Posterior cingulate gyrus (tissue), 11 donors: ENCODE measurements around the gene MISP.
"Not testable (repeated sequence)": the region's sequence is repeated elsewhere in the genome, so short reads cannot be mapped to it uniquely, and the experiment has no call there.

Experiments used
- DNase-seq, 10 donors: peaks; one replicate each; pipeline versions ENCODE4 v3.0.0 to v3.0.0-alpha.2; 2020 to 2021; ENCODE audit warnings: mixed read lengths in 3 of 10
- intact Hi-C: fragments of 100-400 bp; cut with DNase I; formaldehyde crosslinking; loops from one replicate; pipeline ENCODE4 v1.15.1; 2023

MISP gene, protein sequence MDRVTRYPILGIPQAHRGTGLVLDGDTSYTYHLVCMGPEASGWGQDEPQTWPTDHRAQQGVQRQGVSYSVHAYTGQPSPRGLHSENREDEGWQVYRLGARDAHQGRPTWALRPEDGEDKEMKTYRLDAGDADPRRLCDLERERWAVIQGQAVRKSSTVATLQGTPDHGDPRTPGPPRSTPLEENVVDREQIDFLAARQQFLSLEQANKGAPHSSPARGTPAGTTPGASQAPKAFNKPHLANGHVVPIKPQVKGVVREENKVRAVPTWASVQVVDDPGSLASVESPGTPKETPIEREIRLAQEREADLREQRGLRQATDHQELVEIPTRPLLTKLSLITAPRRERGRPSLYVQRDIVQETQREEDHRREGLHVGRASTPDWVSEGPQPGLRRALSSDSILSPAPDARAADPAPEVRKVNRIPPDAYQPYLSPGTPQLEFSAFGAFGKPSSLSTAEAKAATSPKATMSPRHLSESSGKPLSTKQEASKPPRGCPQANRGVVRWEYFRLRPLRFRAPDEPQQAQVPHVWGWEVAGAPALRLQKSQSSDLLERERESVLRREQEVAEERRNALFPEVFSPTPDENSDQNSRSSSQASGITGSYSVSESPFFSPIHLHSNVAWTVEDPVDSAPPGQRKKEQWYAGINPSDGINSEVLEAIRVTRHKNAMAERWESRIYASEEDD

DNA sequence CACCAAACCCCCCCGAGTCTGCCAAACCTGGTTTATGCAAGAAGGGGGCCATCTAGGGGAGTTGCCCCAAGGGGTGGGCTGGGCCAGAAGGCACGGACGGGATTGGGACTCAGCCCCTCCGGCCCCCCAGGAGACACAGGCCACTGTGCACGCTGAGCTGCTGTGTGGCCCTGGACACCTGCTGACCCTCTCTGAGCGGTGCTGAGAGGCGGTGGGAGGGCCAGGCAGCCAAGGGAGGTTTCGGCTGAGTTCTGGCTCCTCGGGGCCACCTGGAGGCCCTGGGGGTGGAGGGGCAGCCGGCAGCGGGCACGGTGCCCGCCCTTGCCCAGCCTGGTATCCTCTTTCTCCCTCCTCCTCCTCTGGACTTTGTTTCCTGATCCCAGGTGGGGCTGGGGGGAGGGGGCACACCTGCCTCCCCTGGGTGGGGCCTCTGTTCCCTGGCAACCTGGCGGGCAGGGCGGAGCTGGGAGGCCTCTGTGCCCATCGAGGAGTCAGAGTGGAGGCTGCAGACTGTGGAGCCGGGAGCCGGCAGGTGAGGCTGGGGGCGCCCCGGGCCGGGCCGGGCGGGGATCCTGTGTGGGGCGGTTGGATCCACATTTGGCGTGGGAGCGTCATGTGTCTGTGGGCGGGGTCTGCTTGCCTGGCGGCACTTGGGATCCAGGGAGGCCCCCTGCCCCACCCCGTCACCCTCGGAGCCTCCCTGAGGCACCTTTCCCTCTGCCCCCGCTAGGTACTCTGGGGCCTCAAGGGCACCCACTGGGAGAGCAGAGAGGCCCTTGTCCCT lies at the start of gene MISP:
Gene MISP, plus strand, starts transcription at position 473 of the 784 bp plus-strand sequence. CDS start 5,835 bp downstream, outside the sequence.
- DNase-seq: no peak
- intact Hi-C loops: no loop called here

DNA sequence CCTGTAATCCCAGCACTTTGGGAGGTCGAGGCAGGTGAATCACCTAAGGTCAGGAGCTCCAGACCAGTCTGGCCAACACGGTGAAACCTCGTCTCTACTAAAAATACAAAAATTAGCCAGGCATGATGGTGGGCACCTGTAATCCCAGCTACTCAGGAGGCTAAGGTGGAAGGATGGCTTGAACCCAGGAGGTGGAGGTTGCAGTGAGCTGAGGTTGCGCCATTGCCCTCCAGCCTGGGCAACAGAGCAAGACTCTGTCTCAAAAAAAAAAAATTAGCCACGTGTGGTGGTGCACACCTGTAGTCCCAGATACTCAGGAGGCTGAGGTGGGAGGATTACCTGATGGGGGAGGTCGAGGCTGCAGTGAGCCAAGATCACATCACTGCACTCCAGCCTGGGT lies 48.1 kb upstream of the MISP start:
- intact Hi-C loops: not testable (repeated sequence)

DNA sequence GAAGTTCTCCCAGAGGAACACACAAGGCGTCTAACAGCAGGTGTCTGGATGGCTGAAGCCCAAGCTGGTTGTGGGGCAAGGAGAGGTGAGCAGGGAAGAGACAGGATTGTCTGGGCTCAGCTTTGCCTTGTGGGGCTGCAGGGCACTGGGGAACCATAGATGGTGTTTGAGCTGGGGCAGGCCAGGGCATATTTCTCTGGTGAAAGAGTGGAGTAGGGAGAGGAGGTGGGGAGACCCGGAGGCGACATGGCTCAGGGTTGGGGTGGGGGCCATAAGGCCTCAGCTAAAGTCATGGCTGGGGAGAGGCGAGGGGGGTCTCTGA lies 47.6 kb upstream of the MISP start:
- intact Hi-C loops: no loop called here
- DNase-seq: no peak

More for the DNA sequence above, 48.1 kb upstream of the MISP start:
- DNase-seq: not testable (repeated sequence)

DNA sequence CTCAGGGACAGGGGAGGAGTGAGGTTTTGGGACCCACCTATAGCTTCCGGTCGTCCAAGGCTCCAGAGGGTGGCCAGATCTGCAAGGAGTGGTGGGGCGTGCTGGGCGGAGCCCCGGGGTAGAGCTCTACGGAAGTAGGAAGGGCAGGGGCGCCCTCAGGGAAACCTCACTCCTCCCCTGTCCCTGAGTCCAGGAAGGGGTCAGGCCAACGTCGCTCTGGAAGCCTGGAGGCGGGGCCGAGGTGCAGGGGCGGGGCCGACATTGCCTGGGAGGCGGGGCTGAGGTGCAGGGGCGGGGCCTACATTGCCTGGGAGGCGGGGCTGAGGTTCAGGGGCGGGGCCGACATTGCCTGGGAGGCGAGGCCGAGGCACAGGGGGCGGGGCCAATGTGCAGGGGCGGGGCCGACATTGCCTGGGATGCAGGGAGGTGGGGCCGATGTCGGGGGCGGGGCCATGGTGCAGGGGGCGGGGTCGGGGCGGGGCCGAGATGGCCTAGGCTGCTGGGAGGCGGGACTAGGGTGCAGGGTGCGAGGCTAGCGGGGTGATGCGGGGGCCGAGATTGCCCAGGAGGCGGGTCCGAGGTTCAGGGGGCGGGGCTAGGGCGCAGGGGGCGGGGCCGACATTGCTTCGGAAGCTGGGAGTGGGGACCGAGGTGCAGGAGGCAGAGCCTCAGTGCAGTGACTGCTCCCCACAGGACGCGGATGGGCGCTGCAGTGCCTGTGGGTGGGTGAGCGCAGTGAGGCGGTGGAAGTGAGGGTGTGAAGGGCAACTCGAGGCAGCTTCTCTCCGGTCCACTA lies 47.1 kb upstream of the MISP start:
- DNase-seq: peak in 3 of 10 donors; percentile 60 to 92 (median 86)
- intact Hi-C loops: no loop called here

DNA sequence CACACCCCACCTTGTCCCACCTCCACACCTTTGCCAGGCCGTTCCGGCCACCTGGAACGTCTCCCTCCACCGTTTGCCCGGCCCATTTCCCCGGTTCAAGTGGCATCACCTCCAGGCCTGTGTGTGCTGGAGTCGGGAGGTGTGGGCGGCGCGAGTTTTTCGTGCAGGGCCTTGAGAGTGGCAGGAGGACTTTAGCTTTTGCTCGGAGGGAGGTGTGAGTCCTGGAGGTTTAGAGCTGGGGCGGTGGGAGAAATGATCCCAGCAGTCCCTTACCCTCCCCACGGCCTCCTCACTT lies 46.5 kb upstream of the MISP start:
- intact Hi-C loops: no loop called here
- DNase-seq: no peak

DNA sequence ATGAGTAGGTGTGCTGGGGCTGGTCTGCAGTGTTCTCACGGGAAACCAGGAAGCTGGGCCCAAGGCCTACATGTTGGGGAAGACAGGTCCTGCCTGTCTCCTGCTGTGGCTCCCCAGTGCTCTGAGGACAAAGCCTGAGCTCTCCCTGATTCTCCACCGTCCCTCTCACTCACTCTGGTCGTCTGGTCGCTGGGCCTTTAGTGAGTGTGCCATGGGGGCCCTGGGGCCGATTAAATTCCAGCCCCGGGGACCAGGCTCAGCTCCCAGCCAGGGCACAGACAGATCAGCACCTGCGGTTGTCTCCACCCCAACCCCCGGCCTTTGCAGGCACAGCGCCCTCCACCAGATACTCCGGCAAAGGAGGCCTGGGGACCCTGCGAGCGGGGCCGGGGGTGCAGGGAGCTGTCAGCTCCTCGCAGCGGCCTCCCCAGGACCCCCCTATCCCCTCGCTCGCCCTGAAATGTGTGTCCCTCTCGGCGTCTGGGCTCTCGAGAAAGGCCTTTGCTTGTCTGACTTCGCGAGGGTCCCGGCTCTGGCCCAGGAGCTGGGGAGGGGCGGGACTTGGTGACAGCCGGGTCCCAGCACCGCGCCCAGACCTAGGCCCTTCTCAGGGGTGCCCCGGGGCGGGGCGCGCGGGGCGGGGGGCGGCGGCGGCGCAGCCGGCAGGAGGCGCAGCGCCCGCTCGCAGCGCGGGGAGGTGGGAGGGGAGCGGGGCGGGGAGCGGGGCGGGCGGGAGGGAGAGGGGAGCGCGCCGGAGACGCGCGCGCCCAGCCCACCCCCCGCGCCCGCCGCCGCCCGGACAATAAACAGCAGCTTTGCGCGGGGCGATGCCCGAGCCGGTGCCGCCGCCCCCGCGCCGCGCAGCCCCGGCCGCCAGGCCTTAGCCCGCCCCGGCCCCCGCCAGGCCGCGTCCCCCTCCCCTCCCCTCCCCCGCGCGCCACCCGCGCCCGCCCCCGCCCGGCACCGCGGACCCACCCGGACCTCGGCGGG lies 42.5 kb upstream of the MISP start, which contains the start of gene PALM:
Gene PALM, plus strand, starts transcription at position 782 of the 990 bp plus-strand sequence. CDS start 212 bp downstream, outside the sequence.
- intact Hi-C loops: no loop called here
- peak in 2 of 10 donors; percentile 35 to 47 for DNase-seq

DNA sequence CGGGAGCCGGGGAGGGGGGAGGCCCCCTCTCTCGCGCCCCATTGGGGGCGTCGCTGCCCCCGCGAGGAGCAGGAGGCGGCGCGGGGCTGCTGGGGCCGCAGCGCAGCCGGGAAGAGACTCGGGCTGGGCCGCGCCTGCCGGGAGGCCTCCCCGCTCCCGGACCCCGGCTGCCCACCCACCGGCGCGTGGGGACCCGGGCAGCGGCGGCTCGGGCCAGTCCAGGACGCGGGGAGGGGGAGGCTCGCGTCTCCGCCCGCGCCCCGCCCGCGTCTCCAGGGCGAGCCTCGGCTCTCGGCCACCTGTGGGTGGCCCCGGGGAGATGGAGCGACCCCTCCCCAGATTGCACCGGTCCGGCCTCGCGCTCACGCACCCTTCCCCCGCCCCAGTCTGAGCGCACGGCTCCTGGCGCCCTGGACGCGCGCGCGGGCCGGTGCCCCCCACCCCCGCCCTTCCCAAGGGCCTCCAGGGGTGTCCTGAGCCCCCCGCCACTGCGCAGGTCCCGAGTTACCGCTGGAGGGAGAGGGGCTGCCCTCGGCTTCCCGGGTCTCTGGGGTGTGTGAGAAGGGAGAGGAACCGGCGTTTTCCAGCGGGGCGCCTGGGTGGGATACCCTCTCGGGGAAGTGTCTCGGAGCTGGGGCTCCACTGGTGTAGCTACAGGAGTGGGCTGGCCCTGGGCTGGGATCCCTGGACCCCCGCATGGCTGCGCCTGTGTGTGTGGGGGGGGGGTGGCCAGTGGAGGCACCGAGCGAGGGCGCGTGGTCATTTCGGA lies 41.5 kb upstream of the MISP start:
- intact Hi-C loops: no loop called here
- DNase-seq: no peak

DNA sequence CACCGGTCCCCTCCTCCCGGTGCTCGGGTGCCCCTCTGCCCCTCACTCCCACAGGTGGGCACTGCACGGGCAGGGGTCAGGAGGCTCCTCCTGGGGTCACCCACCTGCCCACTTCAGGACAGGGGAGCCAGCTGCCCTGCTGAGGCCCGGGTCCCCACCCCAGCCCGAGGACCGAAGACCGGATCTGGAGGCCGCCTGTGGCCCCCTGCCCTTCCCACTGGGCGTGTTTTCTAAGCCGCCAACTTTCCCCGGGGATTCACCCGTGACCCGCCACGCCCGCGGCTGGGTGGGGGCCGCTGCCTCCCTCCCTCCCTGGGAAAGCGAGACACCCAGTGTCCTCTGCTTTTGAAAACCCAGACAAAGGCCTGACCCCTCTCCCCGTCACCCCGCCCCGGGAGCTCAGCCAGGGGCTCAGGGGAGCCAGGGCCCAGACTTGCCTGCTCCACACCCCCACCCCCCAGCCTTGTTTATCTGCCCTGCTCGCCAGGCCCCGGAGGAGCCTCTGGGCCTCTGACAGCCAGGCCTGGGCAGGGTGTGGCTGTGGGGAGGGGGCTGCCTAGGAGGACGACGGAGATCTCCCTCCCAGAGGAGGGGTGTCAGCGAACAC lies 40.8 kb upstream of the MISP start:
- no peak for DNase-seq
- intact Hi-C loops: no loop called here

DNA sequence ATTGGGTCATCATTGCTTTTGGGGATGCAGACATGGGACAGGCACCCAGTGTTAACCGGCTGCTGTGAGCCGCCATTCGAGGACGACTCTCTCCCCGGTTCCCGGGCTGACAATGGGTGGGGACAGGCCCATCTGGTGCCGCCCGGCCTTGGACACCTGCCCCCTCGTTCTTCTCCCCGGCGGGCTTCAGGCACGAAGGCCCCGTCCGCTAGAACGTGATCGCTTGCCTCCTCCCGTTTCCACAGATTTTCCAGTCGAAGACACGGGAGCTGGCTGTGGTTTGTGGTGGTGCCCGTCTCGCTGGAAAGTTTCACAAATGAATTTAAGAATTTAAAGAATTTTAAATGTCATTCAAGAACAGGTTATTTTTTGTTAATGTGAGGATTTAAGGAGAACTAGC lies 40.1 kb upstream of the MISP start:
- no peak for DNase-seq

DNA sequence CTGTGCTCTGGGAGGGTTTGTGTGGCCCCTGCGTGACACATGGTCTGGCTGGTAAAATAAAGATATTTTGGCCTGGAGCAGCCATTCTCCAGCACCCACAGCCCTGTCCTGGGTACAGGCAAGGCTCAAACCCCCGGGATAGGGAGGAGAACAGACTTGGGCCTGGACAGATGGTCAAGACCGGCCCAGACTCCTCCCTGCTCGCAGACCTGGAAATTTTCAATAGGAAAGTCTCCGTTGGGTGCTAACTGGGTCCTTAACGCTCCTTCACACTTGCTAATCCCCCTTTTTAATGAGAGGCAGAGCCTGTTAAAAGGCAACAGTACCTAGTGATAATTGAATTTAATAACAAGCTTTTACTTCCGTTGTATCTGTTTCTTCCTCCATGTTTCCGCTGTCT lies 39.7 kb upstream of the MISP start:
- no peak for DNase-seq
- intact Hi-C loops: no loop called here

More for the DNA sequence above, 40.1 kb upstream of the MISP start:
- intact Hi-C loops: no loop called here

DNA sequence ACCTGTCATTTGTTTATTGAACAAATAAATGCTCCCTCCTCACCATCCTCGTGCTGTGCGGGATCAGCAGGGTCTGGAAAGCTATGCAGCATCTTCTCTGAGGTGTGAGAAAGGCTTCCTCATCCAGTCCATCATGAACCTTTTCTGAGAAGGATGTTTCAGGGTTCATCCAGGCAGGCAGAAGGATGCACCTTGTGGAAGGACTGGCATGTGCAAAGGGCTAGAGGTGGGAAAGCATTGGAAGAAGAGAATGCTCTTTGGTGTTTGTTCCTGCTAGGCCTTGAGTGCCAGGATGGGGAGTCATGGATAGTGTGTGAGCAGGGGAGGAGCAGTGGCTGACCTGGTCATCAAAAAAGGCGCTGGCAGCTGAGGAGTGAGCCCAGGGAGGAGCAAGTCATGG lies 35.6 kb upstream of the MISP start:
- DNase-seq: no peak
- intact Hi-C loops: no loop called here

DNA sequence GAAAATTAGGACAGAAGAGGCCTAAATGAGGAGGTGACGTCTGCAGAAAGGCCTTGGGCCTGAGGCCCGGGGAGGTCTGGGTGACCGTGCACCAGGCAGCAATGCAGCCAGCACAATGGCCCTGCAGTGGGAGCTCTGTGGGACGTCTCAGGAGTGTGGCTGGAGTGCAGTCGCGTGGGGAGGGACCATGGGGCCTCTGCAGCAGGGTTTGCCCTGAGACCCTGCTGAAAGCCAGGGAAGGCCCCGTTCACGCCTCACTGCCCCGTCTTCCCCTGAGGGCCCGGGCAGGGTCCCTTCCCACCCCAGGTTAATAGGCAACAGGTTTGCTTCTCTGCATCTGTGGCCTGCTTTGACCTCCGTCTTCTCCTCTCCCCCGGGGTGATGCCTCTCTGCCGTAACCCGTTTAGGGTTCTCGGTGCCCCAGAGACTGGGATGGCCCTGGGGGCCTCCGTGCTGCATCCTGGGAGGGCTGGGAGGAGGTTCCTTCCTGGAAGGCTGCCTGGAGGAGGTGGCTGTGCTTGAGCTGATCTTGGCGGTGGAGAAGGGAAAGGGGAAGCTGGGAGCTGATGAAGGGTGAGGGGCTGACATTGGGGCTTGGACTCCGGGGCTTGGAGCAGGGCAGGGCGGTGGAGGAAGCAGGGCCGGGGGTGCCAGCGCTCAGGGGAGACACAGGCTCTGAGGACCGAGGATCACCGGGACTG lies 32.5 kb upstream of the MISP start:
- intact Hi-C loops: no loop called here

DNA sequence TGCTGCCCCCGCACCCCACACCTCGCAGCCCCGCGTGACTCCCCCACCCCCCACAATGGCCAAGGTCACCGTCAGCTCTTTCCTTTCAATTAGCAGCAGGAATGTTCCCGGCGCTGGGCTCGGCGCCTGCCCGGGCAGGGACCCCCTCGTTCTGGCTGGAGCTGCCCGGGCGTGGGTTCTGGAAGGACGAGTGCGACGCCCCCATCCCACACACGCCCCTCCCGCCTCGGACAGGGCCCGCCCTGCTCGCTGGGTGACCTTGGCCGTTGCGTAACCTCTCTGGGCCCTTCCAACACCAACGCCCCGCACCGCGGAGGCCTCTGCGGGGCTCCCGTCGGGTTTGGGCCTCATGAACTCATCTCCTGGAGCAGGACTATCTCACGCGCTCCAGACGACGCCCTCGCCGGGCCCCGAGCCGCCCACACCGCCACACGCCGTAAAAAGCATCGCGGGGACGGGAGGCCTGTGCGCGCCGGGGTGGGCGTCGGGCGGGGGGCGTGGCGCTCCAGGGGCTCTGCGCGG lies 31.9 kb upstream of the MISP start:
- DNase-seq: peak in 7 of 10 donors; percentile 46 to 91 (median 50)
- intact Hi-C loops: no loop called here

More for the DNA sequence above, 32.5 kb upstream of the MISP start:
- DNase-seq: peak in 1 of 10 donors; percentile 11

DNA sequence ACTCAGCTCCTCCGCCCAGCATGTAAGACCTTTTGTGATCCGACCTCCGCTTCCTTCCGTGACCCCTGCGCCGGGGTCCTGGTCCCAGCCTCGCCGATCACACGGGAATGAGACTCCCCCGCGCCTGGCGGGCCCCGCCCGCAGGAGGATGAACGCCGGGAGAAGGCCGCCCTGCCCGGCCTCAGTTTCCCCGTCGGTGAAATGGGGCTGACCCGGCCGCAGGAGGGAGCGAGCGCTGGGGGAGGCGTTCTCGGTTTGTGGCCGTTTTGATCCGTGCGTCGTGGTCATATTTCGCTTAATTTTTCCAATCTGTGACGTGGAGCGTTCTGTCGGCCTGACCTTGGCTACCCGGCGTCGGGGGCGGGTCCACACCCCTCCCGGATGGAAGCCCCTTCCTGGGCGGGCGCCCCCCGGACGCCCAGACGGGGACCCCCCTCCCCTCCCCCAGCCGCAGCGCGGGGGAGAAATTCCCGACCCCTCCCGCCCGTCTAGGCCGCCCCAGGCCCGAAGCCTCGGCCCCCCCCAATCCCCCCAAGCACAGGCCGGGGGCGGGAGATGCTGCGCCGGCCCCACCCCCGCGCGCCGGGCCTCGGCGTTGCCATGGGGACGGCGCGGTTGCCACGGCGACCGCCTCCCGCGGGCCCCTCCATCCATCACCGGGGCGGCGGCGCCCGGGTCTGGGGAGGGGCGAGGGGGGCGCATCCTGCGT lies 31.1 kb upstream of the MISP start:
- peak in 9 of 10 donors; percentile 37 to 95 (median 63) for DNase-seq
- intact Hi-C loops: no loop called here

DNA sequence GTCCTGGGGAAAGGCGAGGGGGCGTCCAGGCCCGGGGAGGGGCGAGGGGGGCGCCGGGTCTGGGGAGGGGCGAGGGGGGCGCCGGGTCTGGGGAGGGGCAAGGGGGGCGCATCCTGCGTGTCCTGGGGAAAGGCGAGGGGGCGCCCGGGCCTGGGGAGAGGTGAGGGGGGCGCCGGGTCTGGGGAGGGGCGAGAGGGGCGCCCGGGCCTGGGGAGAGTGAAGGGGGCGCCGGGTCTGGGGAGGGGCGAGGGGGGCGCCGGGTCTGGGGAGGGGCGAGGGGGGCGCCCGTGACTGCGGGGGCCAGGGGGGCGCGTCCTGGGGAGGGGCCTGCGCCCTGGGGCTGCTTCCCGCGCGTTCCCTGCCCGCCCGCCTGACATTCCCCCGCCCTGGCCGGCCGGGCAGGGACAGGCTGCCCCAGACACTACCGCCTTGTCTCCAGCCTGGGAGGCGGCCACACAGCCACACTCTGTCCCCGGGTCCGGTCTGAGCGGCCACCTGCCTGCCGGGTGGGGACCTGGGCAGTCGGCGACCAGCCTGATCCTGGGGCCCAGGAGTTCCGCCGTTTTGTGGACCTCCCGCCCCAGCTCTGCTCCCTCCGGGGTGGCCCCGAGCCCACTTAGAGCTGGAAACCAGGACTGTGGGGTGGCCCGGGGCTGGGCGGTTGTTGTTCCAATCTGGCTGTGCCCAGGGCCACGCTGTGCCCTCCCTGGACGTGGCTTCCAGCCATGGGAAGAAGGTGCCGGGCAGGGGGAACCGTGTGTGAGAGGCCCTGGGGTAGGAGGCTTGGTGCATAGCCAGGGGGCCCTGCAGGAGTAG lies 30.4 kb upstream of the MISP start:
- intact Hi-C loops: no loop called here
- peak; percentile 61 to 96 (median 74) for DNase-seq
